ENCODE results near the gene MGST2.

The MGST2 gene

DNA sequence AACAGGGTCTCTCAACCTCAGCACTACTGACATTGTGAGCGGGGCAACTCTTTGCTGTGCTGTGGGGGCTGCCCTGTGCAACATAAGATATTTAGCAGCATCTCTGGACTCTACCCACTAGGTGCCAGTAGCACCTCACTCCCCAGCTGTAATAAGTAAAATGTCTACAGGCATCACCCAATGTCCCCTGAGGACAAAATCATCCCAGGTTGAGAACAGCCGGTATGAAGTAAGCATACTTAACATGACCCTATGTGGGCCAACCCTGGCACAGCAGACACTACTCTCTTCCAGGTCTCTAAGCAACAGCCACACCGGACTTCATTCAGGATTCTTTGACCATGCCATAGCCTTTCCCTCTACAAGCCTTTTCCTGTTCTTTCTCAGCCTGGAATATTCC, 10.5 kb upstream of the MGST2 start:
- Histone ChIP-seq H3K9ac (ENCODE audit: low read depth, low read length, poor library complexity, severe bottlenecking) (no peak overlapping the region), H3K9me2 (replicated peaks; ENCODE audit: low read depth, low read length) (no peaks in the 10 kb centered on the region), H2AFZ (ENCODE audit: low read length) (no peak overlapping the region), H3K4me1 (ENCODE audit: insufficient read depth, low read length, poor library complexity, severe bottlenecking) (peaks cover 27% of the 10 kb centered on the region), H3K4me2 (ENCODE audit: low read depth, low read length, poor library complexity, severe bottlenecking) (no peak overlapping the region), H3K9me3 (ENCODE audit: insufficient read depth, low read depth, low read length) (no peaks in the 10 kb centered on the region), H3K36me3 (ENCODE audit: insufficient read depth, low read length) (no peaks in the 10 kb centered on the region), H3F3A (ENCODE audit: low read depth) (no peaks in the 10 kb centered on the region), H3K4me3 (ENCODE audit: low read length, poor library complexity, severe bottlenecking) (no peak overlapping the region), H4K20me1 (ENCODE audit: insufficient read depth, low read length, poor library complexity, severe bottlenecking) (no peaks in the 10 kb centered on the region), H3K27me3 (ENCODE audit: insufficient read depth, low read length, poor library complexity, severe bottlenecking) (no peaks in the 10 kb centered on the region), H3K79me2 (ENCODE audit: insufficient read depth, low read length) (no peaks in the 10 kb centered on the region; the same call in 1 of the 2 replicates)
- peak; percentile 69 for TF ChIP-seq CTCF (conservative IDR thresholded peaks at IDR 0.05; ENCODE audit: low read length)
- TF ChIP-seq EZH2phosphoT487 (IDR thresholded peaks at IDR 0.05; ENCODE audit: borderline replicate concordance) = no peak

- H3K4me1 ChIP-seq (ENCODE audit: insufficient read depth, low read length, poor library complexity, severe bottlenecking) = peaks cover 36% of the 10 kb centered on the region
- H3K9ac ChIP-seq (ENCODE audit: low read depth, low read length, poor library complexity, severe bottlenecking) = peak overlapping the region; percentile 63
- H3K79me2 ChIP-seq (ENCODE audit: insufficient read depth, low read length) = no peaks in the 10 kb centered on the region; the same call in 1 of the 2 replicates
- no peaks in the 10 kb centered on the region for H3K27me3 ChIP-seq (ENCODE audit: insufficient read depth, low read length, poor library complexity, severe bottlenecking)
- H3K4me2 ChIP-seq (ENCODE audit: low read depth, low read length, poor library complexity, severe bottlenecking) = peak overlapping the region; percentile 89
- H2AFZ ChIP-seq (ENCODE audit: low read length) = peak overlapping the region; percentile 90
- H3K36me3 ChIP-seq (ENCODE audit: insufficient read depth, low read length) = no peaks in the 10 kb centered on the region
- H4K20me1 ChIP-seq (ENCODE audit: insufficient read depth, low read length, poor library complexity, severe bottlenecking) = no peaks in the 10 kb centered on the region
- H3K9me3 ChIP-seq (ENCODE audit: insufficient read depth, low read depth, low read length) = no peaks in the 10 kb centered on the region
- H3K4me3 ChIP-seq (ENCODE audit: low read length, poor library complexity, severe bottlenecking) = peak overlapping the region; percentile 69
- TF ChIP-seq EZH2phosphoT487 (IDR thresholded peaks at IDR 0.05; ENCODE audit: borderline replicate concordance) (no peak), CTCF (conservative IDR thresholded peaks at IDR 0.05; ENCODE audit: low read length) (peak; percentile 75)
- H3K9me2 ChIP-seq (replicated peaks; ENCODE audit: low read depth, low read length) = no peaks in the 10 kb centered on the region
- H3F3A ChIP-seq (ENCODE audit: low read depth) = no peaks in the 10 kb centered on the region
These were observed 8.8 kb upstream of the MGST2 start for GRCh38 chr4:139656614-139657486.

- Histone ChIP-seq H3F3A (ENCODE audit: low read depth) (no peaks in the 10 kb centered on the region), H3K9ac (ENCODE audit: low read depth, low read length, poor library complexity, severe bottlenecking) (peak overlapping the region; percentile 63), H3K4me2 (ENCODE audit: low read depth, low read length, poor library complexity, severe bottlenecking) (peak overlapping the region; percentile 89), H3K4me1 (ENCODE audit: insufficient read depth, low read length, poor library complexity, severe bottlenecking) (peaks cover 36% of the 10 kb centered on the region), H3K27me3 (ENCODE audit: insufficient read depth, low read length, poor library complexity, severe bottlenecking) (no peaks in the 10 kb centered on the region), H3K36me3 (ENCODE audit: insufficient read depth, low read length) (no peaks in the 10 kb centered on the region), H2AFZ (ENCODE audit: low read length) (peak overlapping the region; percentile 90), H3K79me2 (ENCODE audit: insufficient read depth, low read length) (no peaks in the 10 kb centered on the region; the same call in 1 of the 2 replicates), H3K4me3 (ENCODE audit: low read length, poor library complexity, severe bottlenecking) (peak overlapping the region; percentile 68), H4K20me1 (ENCODE audit: insufficient read depth, low read length, poor library complexity, severe bottlenecking) (no peaks in the 10 kb centered on the region), H3K9me2 (replicated peaks; ENCODE audit: low read depth, low read length) (no peaks in the 10 kb centered on the region), H3K9me3 (ENCODE audit: insufficient read depth, low read depth, low read length) (no peaks in the 10 kb centered on the region)
- TF ChIP-seq CTCF (conservative IDR thresholded peaks at IDR 0.05; ENCODE audit: low read length) (no peak), EZH2phosphoT487 (IDR thresholded peaks at IDR 0.05; ENCODE audit: borderline replicate concordance) (no peak)
These were observed 7.4 kb upstream of the MGST2 start for GRCh38 chr4:139658185-139658584.
